Measurements from ENCODE around the gene SRGAP3. TPM values are rescaled to one million over a fixed set of nuclear protein-coding genes. Genes with fewer than 3 reads are reported as not detected.

SRGAP3 gene
- total and polyA plus RNA-seq, 8 donors: 0.31 to 31.7 (median 5.8) TPM

DNA sequence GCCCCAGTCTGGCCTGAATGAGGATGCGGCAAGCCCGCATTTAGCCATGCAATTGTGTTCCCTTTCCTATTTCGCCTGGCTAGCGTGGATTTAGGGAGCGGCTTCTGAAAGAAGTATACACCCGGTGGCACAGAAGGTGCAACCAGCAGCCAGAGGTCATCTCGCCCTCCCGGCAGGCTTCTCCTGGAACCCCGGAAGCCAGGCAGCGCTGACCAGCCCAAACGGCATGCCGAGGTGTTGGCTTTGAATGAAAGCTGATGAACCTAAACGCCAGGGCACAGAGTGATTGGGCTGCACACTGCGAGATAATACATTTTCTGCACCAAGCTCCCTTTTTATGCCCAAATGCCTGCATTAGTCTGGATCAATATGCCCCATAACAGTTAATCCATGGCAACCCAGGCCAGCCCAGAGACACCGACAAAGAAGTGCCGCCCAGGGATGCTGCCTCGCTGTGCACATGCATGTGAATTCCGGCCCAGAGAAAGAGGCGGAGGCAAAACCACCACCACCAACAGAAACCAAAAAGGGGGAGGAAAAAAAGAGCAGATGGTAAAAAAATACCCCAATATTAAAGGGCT is 1.4 kb downstream of the SRGAP3 start:
- Histone ChIP-seq H3K9me3 (no peaks in the 10 kb centered on the region), H3K4me1 (peaks cover 6 to 33% (median 31%) of the 10 kb centered on the region in 4 donors), H3K27me3 (no peaks in the 10 kb centered on the region), H3K36me3 (no peaks in the 10 kb centered on the region), H3K27ac (peak overlapping the region in 1 of 5 donors; percentile 80), H3K4me3 (peak overlapping the region; percentile 49 to 64 (median 53))
- intact Hi-C loops (cut with DNase I; ENCODE audit: low total_unique reads): no loop called here
- WGBS, 5 donors: 24 to 38% (median 37%) methylated on average over 19 of the region's 19 CpGs
- peak; percentile 34 to 51 for DNase-seq
- TF ChIP-seq EP300 (IDR thresholded peaks at IDR 0.05) (no peak), POLR2AphosphoS5 (IDR thresholded peaks at IDR 0.05) (no peak), POLR2A (IDR thresholded peaks at IDR 0.05) (no peak)
- TF ChIP-seq, protein P1, sequence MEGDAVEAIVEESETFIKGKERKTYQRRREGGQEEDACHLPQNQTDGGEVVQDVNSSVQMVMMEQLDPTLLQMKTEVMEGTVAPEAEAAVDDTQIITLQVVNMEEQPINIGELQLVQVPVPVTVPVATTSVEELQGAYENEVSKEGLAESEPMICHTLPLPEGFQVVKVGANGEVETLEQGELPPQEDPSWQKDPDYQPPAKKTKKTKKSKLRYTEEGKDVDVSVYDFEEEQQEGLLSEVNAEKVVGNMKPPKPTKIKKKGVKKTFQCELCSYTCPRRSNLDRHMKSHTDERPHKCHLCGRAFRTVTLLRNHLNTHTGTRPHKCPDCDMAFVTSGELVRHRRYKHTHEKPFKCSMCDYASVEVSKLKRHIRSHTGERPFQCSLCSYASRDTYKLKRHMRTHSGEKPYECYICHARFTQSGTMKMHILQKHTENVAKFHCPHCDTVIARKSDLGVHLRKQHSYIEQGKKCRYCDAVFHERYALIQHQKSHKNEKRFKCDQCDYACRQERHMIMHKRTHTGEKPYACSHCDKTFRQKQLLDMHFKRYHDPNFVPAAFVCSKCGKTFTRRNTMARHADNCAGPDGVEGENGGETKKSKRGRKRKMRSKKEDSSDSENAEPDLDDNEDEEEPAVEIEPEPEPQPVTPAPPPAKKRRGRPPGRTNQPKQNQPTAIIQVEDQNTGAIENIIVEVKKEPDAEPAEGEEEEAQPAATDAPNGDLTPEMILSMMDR (IDR thresholded peaks at IDR 0.05): no peak

DNA sequence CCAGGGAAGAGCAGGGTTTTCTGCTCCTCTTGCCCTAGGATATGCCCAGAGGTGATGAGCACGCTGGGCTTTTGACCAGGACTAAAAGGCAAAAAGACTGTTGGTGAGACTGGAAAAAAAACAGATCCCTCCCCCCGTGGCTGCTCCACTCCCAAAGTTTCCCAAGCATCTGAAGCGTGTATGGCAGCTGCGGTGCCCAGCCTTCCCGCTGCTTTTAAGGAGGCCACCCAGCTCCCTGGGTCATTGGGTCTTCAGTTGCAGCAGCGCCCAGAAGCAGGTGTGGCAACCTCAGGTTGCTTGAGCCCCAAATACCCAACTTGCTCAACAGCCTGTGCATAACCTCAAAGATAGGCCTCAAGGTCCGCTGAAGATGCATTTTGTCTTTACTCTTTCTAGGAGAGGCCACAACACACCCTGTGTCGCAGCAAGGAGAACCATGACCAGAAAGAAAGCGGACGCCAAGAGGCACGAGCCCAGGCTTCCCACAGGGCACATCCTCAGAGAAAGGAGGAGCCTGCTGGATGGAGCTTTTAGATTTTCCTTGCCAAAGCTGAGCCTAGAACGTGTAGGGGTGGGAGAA is 2.0 kb downstream of the SRGAP3 start:
- intact Hi-C loops (cut with DNase I; ENCODE audit: low total_unique reads): no loop called here
- peak overlapping the region; percentile 49 to 64 (median 53) for H3K4me3 ChIP-seq

DNA sequence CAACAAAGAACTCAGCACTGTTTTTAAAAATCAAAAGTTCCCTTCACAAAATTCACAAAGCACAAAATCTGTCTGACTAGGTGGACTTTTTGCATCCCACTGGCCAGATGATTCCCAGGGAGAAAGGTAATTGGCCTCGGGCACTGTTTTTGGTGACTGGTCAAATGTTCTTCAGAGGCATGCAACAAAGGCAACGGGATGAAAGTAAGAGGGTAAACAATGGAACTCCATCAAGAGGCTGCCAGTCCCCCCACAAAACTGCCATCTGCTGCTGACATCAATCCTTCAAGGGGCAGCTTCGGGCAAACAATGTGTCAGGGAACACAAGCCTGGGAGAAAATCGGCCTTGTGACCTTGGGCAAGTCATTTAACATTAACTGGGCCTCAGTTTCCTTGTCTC is 3.3 kb downstream of the SRGAP3 start:
- Histone ChIP-seq H3K4me1 (peaks cover 6 to 33% (median 31%) of the 10 kb centered on the region in 4 donors), H3K27ac (no peak overlapping the region), H3K27me3 (no peaks in the 10 kb centered on the region), H3K9me3 (no peaks in the 10 kb centered on the region), H3K4me3 (no peak overlapping the region), H3K36me3 (no peaks in the 10 kb centered on the region)
- DNase-seq: no peak
- intact Hi-C loops (cut with DNase I; ENCODE audit: low total_unique reads): no loop called here
- 79 to 92% (median 87%) methylated on average over 4 of the region's 4 CpGs for WGBS, 5 donors
- TF ChIP-seq EP300 (IDR thresholded peaks at IDR 0.05) (no peak), POLR2A (IDR thresholded peaks at IDR 0.05) (no peak), POLR2AphosphoS5 (IDR thresholded peaks at IDR 0.05) (no peak)
- TF ChIP-seq, protein P1 (IDR thresholded peaks at IDR 0.05): no peak

More for the DNA sequence above, 2.0 kb downstream of the SRGAP3 start:
- no peaks in the 10 kb centered on the region for H3K36me3 ChIP-seq
- peaks cover 6 to 33% (median 31%) of the 10 kb centered on the region in 4 donors for H3K4me1 ChIP-seq
- no peak for DNase-seq
- H3K27ac ChIP-seq: peak overlapping the region in 1 of 5 donors; percentile 27
- WGBS, 5 donors: 65 to 76% (median 73%) methylated on average over 12 of the region's 12 CpGs
- H3K9me3 ChIP-seq: no peaks in the 10 kb centered on the region
- H3K27me3 ChIP-seq: no peaks in the 10 kb centered on the region
- TF ChIP-seq POLR2AphosphoS5 (IDR thresholded peaks at IDR 0.05) (no peak), POLR2A (IDR thresholded peaks at IDR 0.05) (no peak), EP300 (IDR thresholded peaks at IDR 0.05) (no peak)
- TF ChIP-seq, protein P1 (IDR thresholded peaks at IDR 0.05): no peak

DNA sequence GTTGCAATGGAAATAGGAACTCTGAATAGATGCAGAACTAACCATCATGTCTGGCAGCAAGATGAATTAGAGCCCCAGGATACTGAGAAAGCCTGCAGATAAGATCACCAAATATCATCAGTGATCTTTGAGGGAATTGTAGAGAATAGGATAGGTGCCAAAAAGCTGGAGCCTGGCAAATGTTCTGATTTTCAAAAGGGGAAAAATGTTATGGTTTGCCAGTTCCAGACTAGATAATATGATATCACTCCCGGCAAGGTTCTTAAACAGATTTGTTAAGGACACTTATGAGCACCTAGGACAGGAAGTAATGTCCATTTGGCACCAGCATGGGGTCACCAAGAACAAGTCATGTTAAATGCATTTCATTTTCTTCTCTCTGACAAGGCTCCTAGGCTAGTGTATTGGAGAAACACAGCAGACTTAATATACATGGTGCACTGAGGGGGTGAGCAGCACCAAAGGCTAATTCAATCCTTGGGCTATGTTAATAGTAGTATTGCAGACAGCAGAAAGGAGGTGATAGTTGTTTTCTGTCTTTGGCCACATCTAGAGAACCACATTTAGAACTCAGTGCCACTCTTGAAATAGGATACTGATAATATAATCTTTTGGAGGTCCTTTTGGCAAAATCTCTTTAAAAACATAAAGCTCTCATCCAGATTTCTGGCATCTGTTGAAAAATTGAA is 4.8 kb downstream of the SRGAP3 start:
- 41 to 67% (median 52%) methylated on average over 1 of the region's 1 CpG for WGBS, 5 donors
- H3K9me3 ChIP-seq: no peaks in the 10 kb centered on the region
- H3K4me3 ChIP-seq: no peak overlapping the region
- H3K27ac ChIP-seq: no peak overlapping the region
- DNase-seq: no peak
- H3K27me3 ChIP-seq: no peaks in the 10 kb centered on the region
- no peaks in the 10 kb centered on the region for H3K36me3 ChIP-seq
- H3K4me1 ChIP-seq: peaks cover under 1 to 25% (median 24%) of the 10 kb centered on the region in 4 donors
- intact Hi-C loops (cut with DNase I; ENCODE audit: low total_unique reads): no loop called here
- TF ChIP-seq EP300 (IDR thresholded peaks at IDR 0.05): no peak
- TF ChIP-seq, protein P1 (IDR thresholded peaks at IDR 0.05): no peak
- no peak for TF ChIP-seq POLR2AphosphoS5 (IDR thresholded peaks at IDR 0.05)
- TF ChIP-seq POLR2A (IDR thresholded peaks at IDR 0.05): no peak
